ENCODE data around the gene PSPH.
"Not testable (repeated sequence)": the region's sequence is repeated elsewhere in the genome, so short reads cannot be mapped to it uniquely, and the experiment has no call there.

PSPH gene

GRCh38 chr7:56046721-56047445 lies 4.4 kb downstream of the PSPH start:
- POLR2A ChIA-PET, result interaction anchor here (0.8 kb wide), 1 partner anchor 13 kb away, joined by 3 read pairs; no protein-coding TSS in a partner anchor
- TF ChIP-seq CTBP1 (IDR thresholded peaks at IDR 0.05; ENCODE audit: borderline replicate concordance) (no peak), BHLHE40 (IDR thresholded peaks at IDR 0.05; ENCODE audit: borderline replicate concordance) (no peak), SUZ12 (IDR thresholded peaks at IDR 0.05) (no peak), ELF4 (IDR thresholded peaks at IDR 0.05) (no peak), ARNT (IDR thresholded peaks at IDR 0.05) (no peak), FOXM1 (IDR thresholded peaks at IDR 0.05; ENCODE audit: borderline replicate concordance) (no peak), FOXK2 (IDR thresholded peaks at IDR 0.05) (no peak), TARDBP (IDR thresholded peaks at IDR 0.05) (no peak), FOXA1 (IDR thresholded peaks at IDR 0.05) (no peak), ZNF384 (IDR thresholded peaks at IDR 0.05) (no peak), LEF1 (IDR thresholded peaks at IDR 0.05; ENCODE audit: borderline replicate concordance) (no peak)
- CTCF ChIA-PET, result no interaction called here
- no peak for DNase-seq (ENCODE audit: extremely low spot score)

GRCh38 chr7:56045758-56046157 lies 5.5 kb downstream of the PSPH start:
- CTCF ChIA-PET; DNase-seq (ENCODE audit: extremely low spot score): not testable (repeated sequence)
- POLR2A ChIA-PET, result interaction anchor here (0.8 kb wide), 1 partner anchor 12 kb away, joined by 3 read pairs; no protein-coding TSS in a partner anchor

GRCh38 chr7:56040730-56041129 lies 10.5 kb downstream of the PSPH start:
- DNase-seq (ENCODE audit: extremely low spot score), result no peak
- CTCF ChIA-PET, result interaction anchor here (0.5 kb wide), 1 partner anchor 31 kb away, joined by 6 read pairs; no protein-coding TSS in a partner anchor
- POLR2A ChIA-PET, result interaction anchor here (1.7 kb wide), 1 partner anchor 10 kb away, joined by 11 read pairs; the partner anchor contains the start of genes CCT6A and PSPH
- TF ChIP-seq FOXA1 (IDR thresholded peaks at IDR 0.05) (no peak), CTBP1 (IDR thresholded peaks at IDR 0.05; ENCODE audit: borderline replicate concordance) (no peak), PKNOX1 (IDR thresholded peaks at IDR 0.05) (no peak), HDGF (IDR thresholded peaks at IDR 0.05; ENCODE audit: borderline replicate concordance) (no peak), L3MBTL2 (conservative IDR thresholded peaks at IDR 0.05) (no peak), ARNT (IDR thresholded peaks at IDR 0.05) (no peak), SUZ12 (IDR thresholded peaks at IDR 0.05) (no peak), NFRKB (IDR thresholded peaks at IDR 0.05) (no peak), FOXM1 (IDR thresholded peaks at IDR 0.05; ENCODE audit: borderline replicate concordance) (no peak), FOXK2 (IDR thresholded peaks at IDR 0.05) (no peak)

GRCh38 chr7:56033671-56034432 lies 17.4 kb downstream of the PSPH start:
- TF ChIP-seq ZNF384 (IDR thresholded peaks at IDR 0.05) (no peak), NFRKB (IDR thresholded peaks at IDR 0.05) (no peak), FOXA1 (IDR thresholded peaks at IDR 0.05) (no peak), FOXM1 (IDR thresholded peaks at IDR 0.05; ENCODE audit: borderline replicate concordance) (peak; percentile 52; the same call in 1 of the 2 replicates), LEF1 (IDR thresholded peaks at IDR 0.05; ENCODE audit: borderline replicate concordance) (no peak), SUZ12 (IDR thresholded peaks at IDR 0.05) (no peak), SP1 (IDR thresholded peaks at IDR 0.05) (no peak)
- ChIA-PET CTCF (interaction anchor here (1.1 kb wide), 1 partner anchor 17 kb away, joined by 4 read pairs; the partner anchor contains the start of genes CCT6A and PSPH), POLR2A (interaction anchor here (0.6 to 1.5 kb wide), 8 partner anchors 12 to 72 kb away, joined by 3 to 37 read pairs (median 4); partner anchors contain the start of genes CCT6A, CHCHD2, PSPH and SUMF2)
- DNase-seq (ENCODE audit: extremely low spot score), result peak; percentile 79

GRCh38 chr7:56032578-56032977 lies 18.7 kb downstream of the PSPH start:
- POLR2A ChIA-PET; CTCF ChIA-PET; DNase-seq (ENCODE audit: extremely low spot score): not testable (repeated sequence)

- POLR2A ChIA-PET, result not testable (repeated sequence)
- CTCF ChIA-PET, result interaction anchor here (0.6 kb wide), 1 partner anchor 980 kb away, joined by 3 read pairs; no protein-coding TSS in a partner anchor
These were observed 19.7 kb downstream of the PSPH start for GRCh38 chr7:56031556-56031955.

DNA sequence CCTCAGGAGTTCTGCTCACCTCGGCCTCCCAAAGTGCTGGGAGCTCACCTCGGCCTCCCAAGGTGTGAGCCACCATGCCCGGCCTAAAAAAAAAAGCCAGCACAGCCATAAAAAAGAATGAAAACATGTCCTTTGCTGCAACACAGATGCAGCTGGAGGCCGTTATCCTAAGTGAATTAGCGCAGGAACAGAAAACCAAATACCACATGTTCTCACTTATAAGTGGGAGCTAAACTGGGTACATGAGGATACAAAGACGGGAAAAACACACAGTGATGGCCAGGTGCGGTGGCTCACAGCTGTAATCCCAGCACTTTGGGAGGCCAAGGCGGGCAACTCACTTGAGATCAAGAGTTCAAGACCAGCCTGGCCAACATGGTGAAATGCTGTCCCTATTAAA lies 20.9 kb downstream of the PSPH start:
- CTCF ChIA-PET, result no interaction called here
- no peak for TF ChIP-seq SUZ12 (IDR thresholded peaks at IDR 0.05)
- no peak for TF ChIP-seq PKNOX1 (IDR thresholded peaks at IDR 0.05)
- TF ChIP-seq FOXK2 (IDR thresholded peaks at IDR 0.05), result no peak
- no peak for TF ChIP-seq HDGF (IDR thresholded peaks at IDR 0.05; ENCODE audit: borderline replicate concordance)
- no peak for TF ChIP-seq CTBP1 (IDR thresholded peaks at IDR 0.05; ENCODE audit: borderline replicate concordance)
- no peak for TF ChIP-seq ARNT (IDR thresholded peaks at IDR 0.05)
- TF ChIP-seq FOXA1 (IDR thresholded peaks at IDR 0.05), result no peak
- POLR2A ChIA-PET, result interaction anchor here (1.0 kb wide), 1 partner anchor 21 kb away, joined by 4 read pairs; the partner anchor contains the start of genes CCT6A and PSPH
- DNase-seq (ENCODE audit: extremely low spot score), result no peak

More at GRCh38 chr7:56031556-56031955, 19.7 kb downstream of the PSPH start:
- not testable (repeated sequence) for DNase-seq (ENCODE audit: extremely low spot score)
